T-helper 9 cell (primary cell): ENCODE results near the gene UBE2L3.
A peak's percentile ranks its signal among the peaks of the same experiment; 100 is the strongest.

Source experiments
- DNase-seq: peaks from one replicate; pipeline ENCODE4 v3.0.0-alpha.2; 2020

The UBE2L3 gene

DNA sequence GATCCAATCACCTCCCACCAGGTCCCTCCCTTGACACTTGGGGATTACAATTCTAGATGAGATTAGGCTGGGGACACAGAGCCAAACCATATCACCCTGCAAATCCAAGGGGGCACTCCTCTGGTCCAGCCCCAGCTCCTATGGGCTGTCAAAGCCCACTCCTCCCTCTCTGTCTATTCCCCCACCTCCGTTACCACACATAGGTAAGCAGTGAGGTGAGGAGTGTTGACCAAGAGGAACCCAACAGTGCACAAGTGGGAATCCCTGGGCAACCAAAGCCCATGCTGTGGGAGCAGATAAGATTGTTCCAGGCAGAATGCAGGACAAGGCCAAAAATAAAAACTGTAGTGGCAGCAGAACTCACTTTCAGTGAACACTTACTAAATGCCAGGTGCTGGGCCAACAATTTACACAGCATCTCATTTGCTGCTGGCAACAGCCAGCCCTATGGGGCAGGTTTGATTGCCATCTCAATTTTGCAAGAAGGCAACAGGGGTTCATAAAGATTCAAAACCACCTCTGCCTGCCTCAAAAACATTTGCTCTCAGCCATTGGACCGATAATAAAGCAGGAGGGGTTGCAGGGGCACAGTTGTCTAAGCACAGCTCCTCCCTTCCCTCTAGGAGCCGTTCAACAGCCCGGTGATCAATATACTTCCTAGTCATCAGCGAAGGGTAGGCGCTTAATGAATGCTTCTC lies 83.5 kb downstream of the UBE2L3 start:
- no peak for DNase-seq

DNA sequence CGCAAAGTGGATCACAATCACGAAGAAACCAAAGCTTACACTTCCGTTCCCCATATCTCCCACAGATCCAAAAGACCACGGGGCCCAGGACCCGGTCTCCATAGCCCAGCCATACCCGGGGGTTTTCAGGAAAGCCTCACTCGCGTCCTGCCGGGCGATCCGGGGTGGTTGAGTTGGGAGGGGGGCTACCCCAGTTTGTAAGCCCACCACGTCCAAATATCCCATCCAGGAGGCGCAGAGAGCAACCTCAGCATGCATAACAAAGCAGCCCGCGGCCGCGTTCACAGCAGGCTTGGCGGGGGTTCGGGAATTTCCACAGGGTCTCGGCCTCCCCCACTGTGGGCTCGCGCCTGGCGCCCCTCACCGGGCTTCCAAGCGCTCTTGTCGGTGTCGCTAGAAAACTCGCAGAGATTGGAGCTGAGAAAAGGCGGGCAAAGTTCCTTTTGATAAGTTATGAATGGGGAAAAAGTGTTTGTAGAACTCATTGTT lies 84.1 kb downstream of the UBE2L3 start:
- DNase-seq: no peak

DNA sequence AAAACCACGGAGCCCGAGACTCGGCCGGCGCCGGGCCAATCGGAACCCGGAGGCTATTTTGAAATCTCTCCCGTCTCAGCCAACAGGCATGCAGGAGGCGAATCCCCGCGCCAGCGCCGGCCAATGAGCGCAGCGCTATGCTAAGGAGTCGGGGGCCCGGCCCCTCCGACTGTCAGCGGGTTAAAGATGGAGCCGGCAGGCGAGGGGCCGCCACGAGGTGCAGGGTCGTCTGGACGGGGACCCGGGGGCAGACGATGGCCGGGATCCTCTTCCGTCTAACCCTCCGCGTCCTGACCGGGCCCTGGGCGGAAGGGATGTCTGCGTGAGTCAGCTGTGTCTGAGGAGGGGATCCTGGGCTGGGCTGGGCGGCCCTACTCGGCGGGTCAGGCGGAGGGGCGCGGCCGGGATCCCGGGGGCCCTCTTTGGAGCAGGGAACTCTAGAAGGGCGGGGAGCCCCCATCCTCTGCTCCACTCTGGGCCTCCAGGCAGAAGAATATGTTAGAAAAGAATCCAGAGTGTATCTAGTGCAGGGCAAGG lies 84.6 kb downstream of the UBE2L3 start:
- DNase-seq: peak; percentile 73

DNA sequence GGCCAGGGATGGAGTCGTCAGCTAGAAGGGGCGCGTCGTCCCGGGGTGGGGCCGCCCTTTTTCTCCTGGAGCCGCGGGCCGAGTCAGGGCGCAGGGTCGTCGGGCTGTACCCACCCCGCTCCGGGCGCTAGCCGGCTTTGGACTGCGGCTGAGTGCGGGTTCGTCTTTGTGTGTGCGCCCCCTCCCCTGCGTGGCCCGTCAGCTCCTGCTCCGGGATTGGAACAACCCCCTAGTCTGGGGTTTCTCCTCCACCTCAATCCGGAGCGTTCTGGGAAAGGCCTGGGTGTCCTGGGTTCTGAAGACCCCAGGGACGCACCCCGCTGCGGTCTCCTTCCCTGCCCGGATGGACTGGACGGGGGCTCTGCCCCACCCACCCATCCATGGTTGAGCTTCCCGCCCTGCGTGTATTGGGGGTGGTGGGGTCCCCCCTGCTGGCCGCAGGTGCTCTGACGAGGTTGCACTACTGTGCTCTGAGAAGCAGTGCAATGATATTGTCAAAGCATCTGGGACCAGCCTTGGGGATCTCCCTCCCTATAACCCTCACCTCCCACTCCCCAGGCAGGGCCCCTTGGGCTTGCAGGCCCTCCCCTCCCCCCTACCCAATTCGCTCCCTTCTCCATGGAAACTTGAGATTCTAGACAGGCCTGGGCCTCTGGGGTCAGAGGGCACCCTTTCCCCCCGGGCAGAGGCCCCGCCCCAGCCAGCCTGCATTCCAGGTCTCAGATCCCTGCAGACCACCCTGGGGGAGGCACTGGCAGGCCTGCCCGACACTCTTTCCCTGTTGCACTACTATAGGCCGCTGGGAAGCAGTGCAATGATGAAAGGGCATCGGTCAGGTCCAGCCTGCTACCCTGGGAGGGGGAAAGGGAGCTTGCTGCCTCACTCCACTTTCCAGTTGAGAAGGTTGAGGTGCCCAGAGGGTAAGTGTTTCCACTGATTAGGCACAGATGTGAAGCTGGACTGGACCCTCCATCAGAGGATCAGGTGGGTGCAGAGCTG lies 85.3 kb downstream of the UBE2L3 start:
- no peak for DNase-seq

DNA sequence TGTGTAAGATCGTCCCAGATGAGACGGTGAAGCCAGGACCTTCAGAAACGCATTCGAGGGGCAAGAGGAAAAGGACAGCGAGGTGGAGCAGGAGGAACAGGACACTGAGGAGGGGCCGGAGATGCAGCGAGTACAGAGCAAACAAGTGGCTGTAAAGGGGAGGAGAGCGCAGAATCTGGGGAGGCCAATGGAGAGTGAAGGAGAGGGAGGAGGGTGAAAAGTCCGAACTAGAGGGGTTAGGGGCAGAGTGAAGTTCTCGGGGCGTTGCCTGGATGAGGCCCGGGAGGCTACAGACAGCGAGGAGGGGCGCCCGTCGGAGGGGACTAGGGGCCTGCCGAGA lies 89.5 kb downstream of the UBE2L3 start:
- DNase-seq: no peak

DNA sequence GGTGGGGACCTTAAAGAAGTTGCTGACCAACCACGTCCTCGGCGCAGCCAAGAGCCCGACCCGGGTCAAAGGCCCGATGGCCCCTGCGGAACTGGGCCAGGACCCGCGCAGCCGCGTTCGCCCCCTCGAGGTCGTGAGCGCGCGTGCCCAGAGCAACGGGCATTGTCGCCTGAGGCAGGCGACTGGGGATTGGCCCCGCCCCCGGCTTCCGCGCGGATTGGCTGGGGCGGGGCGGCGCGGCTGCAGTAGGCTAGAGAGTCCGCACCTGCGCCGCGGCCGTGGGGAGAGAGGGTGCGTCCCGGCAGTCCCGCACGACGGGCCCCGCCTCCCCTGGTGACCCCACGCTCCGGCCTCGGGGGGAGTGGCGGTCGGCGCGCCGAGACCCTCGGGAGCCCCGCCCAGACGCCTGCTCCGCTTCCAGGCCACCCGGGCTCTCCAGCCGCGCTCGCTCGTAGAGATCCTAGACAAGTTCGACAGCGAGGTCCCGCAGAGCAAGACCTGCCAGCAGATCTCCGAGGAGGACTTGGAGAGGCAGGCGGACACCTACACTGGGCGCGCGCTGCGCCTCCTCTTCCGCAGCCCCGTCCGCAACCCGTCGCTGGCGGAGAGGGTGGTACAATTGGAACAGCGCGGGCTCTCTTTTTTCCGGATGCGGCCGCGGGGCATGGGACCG lies 90.0 kb downstream of the UBE2L3 start:
- DNase-seq: peak; percentile 76

DNA sequence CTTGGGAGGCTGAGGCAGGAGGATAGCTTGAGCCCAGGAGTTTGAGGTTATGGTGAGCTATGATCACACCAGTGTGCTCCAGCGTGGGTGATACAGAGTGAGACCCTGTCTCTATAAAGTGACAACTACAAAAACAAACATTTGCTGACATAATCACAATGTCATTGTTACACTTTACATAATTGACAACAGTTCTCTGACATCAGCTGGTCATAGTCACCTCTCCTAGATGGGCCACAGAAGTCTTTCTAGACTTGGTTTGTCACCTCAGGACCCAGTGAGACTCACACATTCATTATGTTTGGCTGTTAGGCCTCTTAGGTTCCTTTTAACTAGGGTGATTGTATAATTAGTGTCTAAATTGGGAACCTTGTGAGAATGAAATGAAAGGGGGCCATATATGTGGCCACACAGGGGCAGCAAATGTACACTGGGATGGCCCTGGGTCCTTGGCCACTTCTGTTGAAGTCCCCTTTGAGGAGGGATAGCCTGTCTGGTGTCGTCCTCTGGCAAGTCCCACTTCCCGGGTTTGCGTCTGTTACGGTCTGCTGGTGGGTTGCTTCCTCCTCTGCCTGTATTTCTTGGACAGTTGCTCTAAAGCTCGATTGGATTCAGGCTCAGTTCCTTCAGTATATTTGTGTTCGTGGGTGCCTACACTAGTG lies 92.5 kb downstream of the UBE2L3 start:
- DNase-seq: no peak

DNA sequence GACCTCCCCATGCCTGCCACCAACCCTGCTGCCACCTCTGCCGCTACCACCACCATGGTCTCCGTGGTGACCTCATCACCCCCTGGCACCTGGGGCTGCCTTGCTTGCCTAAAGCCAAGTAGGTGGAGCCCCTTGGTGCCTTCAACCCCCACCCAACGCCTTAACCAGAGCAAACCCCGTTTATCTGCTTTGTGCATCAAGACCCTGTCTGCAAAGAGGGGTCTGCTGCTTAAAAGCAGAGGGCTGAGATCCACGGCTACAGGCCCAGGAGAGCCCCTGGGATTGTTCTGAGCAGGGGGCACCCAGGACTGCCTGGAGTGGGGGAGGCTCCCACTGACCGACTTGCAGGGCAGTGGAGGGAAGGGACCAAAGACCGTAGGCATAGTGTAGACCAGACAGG lies 93.4 kb downstream of the UBE2L3 start:
- DNase-seq: no peak

DNA sequence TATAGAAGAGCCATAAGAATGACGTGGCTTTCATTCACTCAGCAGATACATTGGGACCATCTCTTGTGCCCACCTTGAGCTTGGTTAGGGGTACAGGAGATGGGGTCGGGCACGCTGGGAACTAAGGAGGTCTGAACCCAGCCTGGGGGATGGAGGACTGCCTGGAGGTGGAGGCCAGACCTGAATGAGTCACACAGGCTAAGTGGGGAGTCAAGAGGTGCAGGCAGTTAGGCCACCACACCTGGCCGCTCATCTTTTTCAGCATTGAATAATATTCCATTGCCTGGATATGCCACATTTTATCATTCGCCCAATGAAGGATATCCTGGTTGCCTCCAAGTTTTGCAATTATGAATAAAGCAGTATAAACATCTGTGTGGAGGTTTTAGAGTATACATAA lies 94.5 kb downstream of the UBE2L3 start:
- DNase-seq: no peak

DNA sequence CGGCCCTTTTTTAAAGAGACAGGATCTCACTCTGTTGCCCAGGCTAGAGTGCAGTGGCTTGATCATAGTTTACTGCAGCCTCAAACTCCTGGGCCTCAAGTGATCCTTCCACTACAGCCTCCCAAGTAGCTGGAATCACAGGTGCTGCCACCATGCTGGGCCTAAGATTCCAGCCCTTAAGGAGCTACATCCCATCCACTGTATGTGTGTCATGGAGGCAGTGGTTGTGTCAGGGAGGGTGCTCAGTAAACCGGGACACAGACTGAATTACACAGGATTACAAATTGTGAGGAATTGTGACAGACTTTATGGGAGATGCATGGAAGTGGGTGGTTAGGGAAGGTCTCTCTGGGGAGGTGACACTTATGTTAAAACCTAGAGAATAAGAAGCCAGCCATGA lies 96.2 kb downstream of the UBE2L3 start:
- no peak for DNase-seq

DNA sequence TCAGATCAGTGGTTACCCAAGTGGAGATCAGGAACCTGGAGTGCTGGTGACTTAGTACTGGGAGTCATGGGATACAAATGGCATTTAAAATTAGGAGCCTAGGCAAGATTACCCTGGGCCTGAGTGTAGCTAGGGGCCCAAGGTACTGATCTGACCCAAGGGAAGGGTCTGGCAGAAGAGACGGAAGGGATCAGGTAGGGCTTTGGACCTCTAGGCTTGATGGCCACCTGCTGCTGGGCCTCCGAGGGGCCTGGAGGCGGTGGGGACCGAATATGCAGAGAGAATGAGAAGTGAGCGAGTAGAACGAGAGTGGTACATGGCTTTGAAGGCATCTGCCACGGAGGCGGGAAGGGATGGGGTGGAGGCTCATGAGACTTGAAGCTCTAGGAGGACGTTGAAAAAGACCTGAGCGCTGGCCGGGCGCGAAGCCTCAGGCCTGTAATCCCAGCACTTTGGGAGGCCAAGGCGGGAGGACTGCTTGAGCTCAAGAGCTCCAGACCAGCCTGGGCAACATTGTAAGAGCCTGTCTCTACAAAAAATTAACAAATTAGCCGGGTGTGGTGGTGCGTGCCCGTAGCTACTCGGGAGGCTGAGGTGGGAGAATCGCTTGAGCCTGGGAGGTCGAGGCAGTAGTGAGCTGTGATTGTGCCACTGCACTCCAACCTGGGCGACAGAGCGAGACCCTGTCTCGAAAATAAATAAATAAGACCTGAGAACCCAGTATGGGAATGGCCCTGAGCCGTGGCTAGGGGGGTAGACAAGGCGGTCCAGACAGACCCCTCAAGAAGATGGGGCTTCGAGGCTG lies 97.7 kb downstream of the UBE2L3 start:
- DNase-seq: no peak

DNA sequence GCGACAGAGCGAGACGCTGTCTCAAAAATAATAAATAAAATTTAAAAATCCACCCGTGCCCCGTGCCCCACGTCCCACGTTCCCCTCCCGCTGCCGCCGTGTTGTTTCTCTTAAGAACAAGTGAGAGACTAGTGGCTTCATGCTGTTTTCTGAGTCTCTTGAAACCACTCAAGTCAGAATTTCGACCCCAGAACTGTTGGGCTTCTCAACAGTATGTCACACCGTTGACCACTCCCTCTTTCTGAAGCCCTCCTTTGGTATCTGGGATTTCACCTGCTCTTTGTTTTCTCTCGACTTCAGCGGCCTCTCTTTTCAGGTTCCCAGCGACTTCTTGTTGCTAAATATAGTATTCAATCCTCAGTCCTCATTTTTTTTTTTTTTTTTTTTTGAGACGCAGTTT lies 99.3 kb downstream of the UBE2L3 start:
- no peak for DNase-seq

DNA sequence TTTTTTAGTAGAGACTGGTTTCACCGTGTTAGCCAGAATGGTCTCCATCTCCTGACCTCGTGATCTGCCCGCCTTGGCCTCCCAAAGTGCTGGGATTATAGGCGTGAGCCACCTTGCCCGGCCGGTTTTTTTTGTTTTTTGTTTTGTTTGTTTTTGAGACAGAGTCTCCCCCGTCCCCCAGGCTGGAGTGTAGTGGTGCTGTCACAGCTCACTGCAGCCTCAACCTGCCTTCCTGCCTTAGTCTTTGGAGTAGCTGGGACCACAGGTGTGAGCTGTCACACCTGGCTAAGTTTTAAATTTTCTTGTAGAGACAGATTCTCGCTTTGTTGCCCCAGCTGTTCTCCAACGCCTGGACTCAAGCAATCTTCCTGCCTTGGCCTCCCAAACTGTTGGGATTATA lies 101.5 kb downstream of the UBE2L3 start:
- DNase-seq: no peak

DNA sequence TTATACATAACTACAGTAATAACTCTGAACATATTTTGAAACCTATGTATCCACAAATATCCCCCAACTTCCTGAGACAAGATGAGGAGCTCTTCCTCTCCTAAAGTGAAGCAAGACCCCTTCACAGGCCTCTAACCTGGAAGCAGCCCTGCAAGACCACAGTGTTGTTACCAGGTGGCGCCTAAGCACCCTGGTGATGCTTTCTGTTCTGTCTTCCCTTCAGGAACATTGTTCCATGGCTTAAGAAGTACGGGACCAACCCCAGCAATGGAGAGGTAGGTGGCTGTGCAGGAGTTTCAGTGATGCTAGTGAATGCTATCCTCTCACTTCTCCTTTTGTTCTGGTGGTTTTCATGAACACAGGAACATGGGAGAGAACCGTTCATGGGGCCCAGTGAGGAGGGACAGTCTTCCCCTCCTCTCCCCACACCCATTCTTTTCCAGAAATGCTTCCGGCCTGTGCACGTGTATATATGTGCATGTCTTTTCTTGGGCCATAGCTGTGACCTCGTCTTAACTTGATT lies 104.7 kb downstream of the UBE2L3 start:
- DNase-seq: no peak
